ENCODE results near the gene DNAJC1.

GRCh38 chr10:21715531-21716195 is 287.9 kb downstream of the DNAJC1 start:
- TF ChIP-seq CTCF (IDR thresholded peaks at IDR 0.05) (no peak), POLR2A (IDR thresholded peaks at IDR 0.05) (no peak)
